ENCODE data around the gene GK. TPM values are rescaled to one million over a fixed set of nuclear protein-coding genes. Genes with fewer than 3 reads are reported as not detected.

The GK gene
- total RNA-seq, 1 donor from 2014 or later: 2.4 TPM

GRCh38 chrX:30733852-30734660, 80.8 kb downstream of the GK start:
- no peaks in the 10 kb centered on the region for H3K9me3 Mint-ChIP-seq (ENCODE audit: unreplicated experiment)
- H3K27me3 Mint-ChIP-seq (ENCODE audit: unreplicated experiment): no peaks in the 10 kb centered on the region
- H3K27ac Mint-ChIP-seq (ENCODE audit: unreplicated experiment): no peak overlapping the region
- no peaks in the 10 kb centered on the region for H3K36me3 Mint-ChIP-seq (ENCODE audit: low read depth, unreplicated experiment)
- no peaks in the 10 kb centered on the region for H3K4me1 Mint-ChIP-seq (ENCODE audit: unreplicated experiment)
- no peak for DNase-seq (ENCODE audit: low spot score)
- no peak for TF ChIP-seq CTCF (IDR thresholded peaks at IDR 0.05; ENCODE audit: unreplicated experiment)
- no peak overlapping the region for H3K4me3 Mint-ChIP-seq (ENCODE audit: unreplicated experiment)

DNA sequence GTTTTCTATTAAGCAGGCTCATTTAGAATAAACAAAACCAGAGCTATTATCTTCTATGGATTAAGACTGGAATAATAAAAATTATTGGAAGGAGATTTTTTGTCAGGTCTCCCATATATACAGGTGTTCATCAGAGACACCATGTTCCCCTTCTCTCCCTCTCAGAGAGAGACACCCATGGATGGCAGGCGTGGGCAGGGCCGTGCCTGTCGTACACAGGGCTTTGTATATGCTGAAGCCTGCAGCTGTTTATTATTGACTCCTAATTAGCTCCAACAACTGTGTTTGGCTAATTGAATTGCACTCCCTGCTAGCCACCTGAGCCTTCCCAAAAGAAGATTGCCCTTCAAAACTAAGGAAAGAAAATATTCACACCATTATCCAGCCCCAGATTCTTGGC, 81.6 kb downstream of the GK start:
- Mint-ChIP-seq H3K27ac (ENCODE audit: unreplicated experiment) (no peak overlapping the region), H3K4me3 (ENCODE audit: unreplicated experiment) (no peak overlapping the region), H3K4me1 (ENCODE audit: unreplicated experiment) (no peaks in the 10 kb centered on the region), H3K36me3 (ENCODE audit: low read depth, unreplicated experiment) (no peaks in the 10 kb centered on the region), H3K9me3 (ENCODE audit: unreplicated experiment) (no peaks in the 10 kb centered on the region), H3K27me3 (ENCODE audit: unreplicated experiment) (no peaks in the 10 kb centered on the region)
- TF ChIP-seq CTCF (IDR thresholded peaks at IDR 0.05; ENCODE audit: unreplicated experiment): no peak
- no peak for DNase-seq (ENCODE audit: low spot score)

- H3K27me3 Mint-ChIP-seq (ENCODE audit: unreplicated experiment): no peaks in the 10 kb centered on the region
- peak; percentile 76 for TF ChIP-seq CTCF (IDR thresholded peaks at IDR 0.05; ENCODE audit: unreplicated experiment)
- H3K36me3 Mint-ChIP-seq (ENCODE audit: low read depth, unreplicated experiment): no peaks in the 10 kb centered on the region
- no peak overlapping the region for H3K27ac Mint-ChIP-seq (ENCODE audit: unreplicated experiment)
- peak; percentile 59 for DNase-seq (ENCODE audit: low spot score)
- H3K4me1 Mint-ChIP-seq (ENCODE audit: unreplicated experiment): no peaks in the 10 kb centered on the region
- H3K9me3 Mint-ChIP-seq (ENCODE audit: unreplicated experiment): no peaks in the 10 kb centered on the region
- no peak overlapping the region for H3K4me3 Mint-ChIP-seq (ENCODE audit: unreplicated experiment)
Measured at GRCh38 chrX:30735839-30736238, 82.6 kb downstream of the GK start.

GRCh38 chrX:30741545-30741944, 88.3 kb downstream of the GK start:
- H3K4me3 Mint-ChIP-seq (ENCODE audit: unreplicated experiment): no peak overlapping the region
- H3K27ac Mint-ChIP-seq (ENCODE audit: unreplicated experiment): no peak overlapping the region
- no peaks in the 10 kb centered on the region for H3K27me3 Mint-ChIP-seq (ENCODE audit: unreplicated experiment)
- no peak for DNase-seq (ENCODE audit: low spot score)
- H3K36me3 Mint-ChIP-seq (ENCODE audit: low read depth, unreplicated experiment): no peaks in the 10 kb centered on the region
- no peaks in the 10 kb centered on the region for H3K4me1 Mint-ChIP-seq (ENCODE audit: unreplicated experiment)
- H3K9me3 Mint-ChIP-seq (ENCODE audit: unreplicated experiment): no peaks in the 10 kb centered on the region
- TF ChIP-seq CTCF (IDR thresholded peaks at IDR 0.05; ENCODE audit: unreplicated experiment): no peak

DNA sequence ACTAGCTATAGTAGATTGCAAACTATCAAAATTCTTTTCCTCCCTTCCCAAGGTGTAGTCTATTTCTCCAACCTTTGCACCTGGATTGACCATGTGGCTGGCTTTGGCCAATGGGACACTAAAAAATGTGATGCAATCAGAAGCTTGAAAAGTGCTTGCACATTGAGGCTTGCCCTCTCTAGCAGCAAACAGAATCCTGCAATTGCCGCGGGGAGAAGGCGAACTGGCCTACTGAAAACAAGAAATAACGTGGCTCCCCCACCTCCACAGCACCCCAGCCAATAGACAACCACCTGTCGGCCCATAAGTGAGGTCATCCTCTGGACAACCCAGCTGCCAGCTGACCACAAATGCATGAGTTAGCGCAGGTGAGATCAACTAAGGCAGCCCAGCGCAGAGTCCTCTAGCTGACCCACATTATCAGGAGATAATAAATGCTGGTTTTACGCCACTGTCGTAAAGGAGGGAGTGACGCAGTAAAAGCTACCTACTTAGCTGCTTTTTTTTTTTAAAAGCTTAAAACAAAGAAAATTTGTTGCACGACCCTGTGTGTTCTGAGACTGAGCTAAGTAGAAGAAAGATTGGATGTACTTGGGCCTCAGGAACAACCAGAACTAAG, 95.2 kb downstream of the GK start:
- H3K4me3 Mint-ChIP-seq (ENCODE audit: unreplicated experiment): no peak overlapping the region
- TF ChIP-seq CTCF (IDR thresholded peaks at IDR 0.05; ENCODE audit: unreplicated experiment): no peak
- H3K4me1 Mint-ChIP-seq (ENCODE audit: unreplicated experiment): no peaks in the 10 kb centered on the region
- H3K9me3 Mint-ChIP-seq (ENCODE audit: unreplicated experiment): no peaks in the 10 kb centered on the region
- DNase-seq (ENCODE audit: low spot score): no peak
- H3K27ac Mint-ChIP-seq (ENCODE audit: unreplicated experiment): no peak overlapping the region
- H3K36me3 Mint-ChIP-seq (ENCODE audit: low read depth, unreplicated experiment): no peaks in the 10 kb centered on the region
- H3K27me3 Mint-ChIP-seq (ENCODE audit: unreplicated experiment): no peaks in the 10 kb centered on the region

All from endothelial cell (in vitro differentiated cells).